ENCODE data around the gene ARID1A.
"Not testable (repeated sequence)": the region's sequence is repeated elsewhere in the genome, so short reads cannot be mapped to it uniquely, and the experiment has no call there.

The ARID1A gene

GRCh38 chr1:26697978-26698849 is 2.4 kb downstream of the ARID1A start:
- peak; percentile 8 for DNase-seq (ENCODE audit: low read depth)

- no peak for DNase-seq (ENCODE audit: low read depth)
Measured at GRCh38 chr1:26700711-26701110, 4.9 kb downstream of the ARID1A start.

- no peak for DNase-seq (ENCODE audit: low read depth)
Measured at GRCh38 chr1:26701266-26701994, 5.6 kb downstream of the ARID1A start.

GRCh38 chr1:26701995-26702679 is 6.3 kb downstream of the ARID1A start:
- no peak for DNase-seq (ENCODE audit: low read depth)

GRCh38 chr1:26702680-26703038 is 6.8 kb downstream of the ARID1A start:
- no peak for DNase-seq (ENCODE audit: low read depth)

- DNase-seq (ENCODE audit: low read depth): no peak
Measured at GRCh38 chr1:26703478-26703877, 7.7 kb downstream of the ARID1A start.

- no peak for DNase-seq (ENCODE audit: low read depth)
Measured at GRCh38 chr1:26704629-26705028, 8.8 kb downstream of the ARID1A start.

GRCh38 chr1:26705227-26705626 is 9.4 kb downstream of the ARID1A start:
- DNase-seq (ENCODE audit: low read depth): not testable (repeated sequence)

- no peak for DNase-seq (ENCODE audit: low read depth)
Measured at GRCh38 chr1:26705788-26706311, 10.0 kb downstream of the ARID1A start.

GRCh38 chr1:26706315-26706714 is 10.5 kb downstream of the ARID1A start:
- DNase-seq (ENCODE audit: low read depth): no peak

GRCh38 chr1:26710811-26711210 is 15.0 kb downstream of the ARID1A start:
- DNase-seq (ENCODE audit: low read depth): no peak

GRCh38 chr1:26711777-26712176 is 16.0 kb downstream of the ARID1A start:
- DNase-seq (ENCODE audit: low read depth): no peak

GRCh38 chr1:26717017-26717491 is 21.2 kb downstream of the ARID1A start:
- no peak for DNase-seq (ENCODE audit: low read depth)

GRCh38 chr1:26719205-26719604 is 23.4 kb downstream of the ARID1A start:
- DNase-seq (ENCODE audit: low read depth): no peak

GRCh38 chr1:26721669-26722355 is 26.0 kb downstream of the ARID1A start:
- no peak for DNase-seq (ENCODE audit: low read depth)

GRCh38 chr1:26723013-26723991 is 27.5 kb downstream of the ARID1A start:
- peak; percentile 16 for DNase-seq (ENCODE audit: low read depth)

- DNase-seq (ENCODE audit: low read depth): no peak
Measured at GRCh38 chr1:26724118-26724517, 28.3 kb downstream of the ARID1A start.

- no peak for DNase-seq (ENCODE audit: low read depth)
Measured at GRCh38 chr1:26724926-26725325, 29.1 kb downstream of the ARID1A start.

GRCh38 chr1:26725904-26726303 is 30.1 kb downstream of the ARID1A start:
- DNase-seq (ENCODE audit: low read depth): not testable (repeated sequence)

GRCh38 chr1:26726784-26727183 is 31.0 kb downstream of the ARID1A start:
- no peak for DNase-seq (ENCODE audit: low read depth)

GRCh38 chr1:26727476-26727875 is 31.7 kb downstream of the ARID1A start:
- no peak for DNase-seq (ENCODE audit: low read depth)
